Transverse colon (tissue), 4 donors: ENCODE results near the gene PNPLA4. TPM values are rescaled to one million over a fixed set of nuclear protein-coding genes. Genes with fewer than 3 reads are reported as not detected.

ENCODE experiments used
- DNase-seq: peaks from one replicate; pipeline ENCODE4 v3.0.0-alpha.2; 2019
- H3K27ac ChIP-seq, 4 donors: fragments of 200-600 bp; sonication (generic); 2 replicates each; pipeline ENCODE4 v1.5.1; 2016 to 2018; ENCODE audit warnings: inconsistent platforms in 4 of 4
- H3K27me3 ChIP-seq: fragments of 200-600 bp; sonication (generic); 2 replicates; pipeline ENCODE4 v1.5.1; 2017; ENCODE audit warnings: inconsistent platforms
- H3K36me3 ChIP-seq, 4 donors: fragments of 200-600 bp; sonication (generic); 2 replicates each; pipeline ENCODE4 v1.5.1; 2017 to 2019; ENCODE audit warnings: inconsistent platforms in 4 of 4
- H3K4me1 ChIP-seq, 4 donors: fragments of 200-600 bp; sonication (generic); 2 replicates each; pipeline ENCODE4 v1.5.1; 2017 to 2020; ENCODE audit warnings: inconsistent platforms in 4 of 4
- H3K4me3 ChIP-seq, 4 donors: fragments of 200-600 bp; sonication (generic); 1 replicate in 1 of 4; 2 replicates in 3 of 4; pipeline versions ENCODE4 v1.5.1 to v1.6.1; 2017 to 2019; ENCODE audit warnings: inconsistent platforms in 4 of 4
- H3K9me3 ChIP-seq, 2 donors: fragments of 200-600 bp; sonication (generic); 2 replicates each; pipeline ENCODE4 v1.5.1; 2017 to 2019; ENCODE audit warnings: inconsistent platforms in 2 of 2
- EP300 ChIP-seq: sonication (generic); formaldehyde crosslinking; IDR thresholded peaks from one replicate; pipeline ENCODE4 v1.6.1; 2017; ENCODE audit warnings: antibody characterized with exemption, low read depth
- POLR2A ChIP-seq: fragments of 450-650 bp; IDR thresholded peaks from one replicate; pipeline ENCODE4 v1.6.1; 2016; ENCODE audit warnings: antibody characterized with exemption, mild to moderate bottlenecking, moderate library complexity
- POLR2AphosphoS5 ChIP-seq, 3 donors: sonication (generic); formaldehyde crosslinking; IDR thresholded peaks; one replicate each; pipeline ENCODE4 v1.6.1; 2016; ENCODE audit warnings: antibody characterized with exemption in 3 of 3
- WGBS, 2 donors: methylation state at CpG; one replicate each; pipeline ENCODE4 v1.1.5; 2018; ENCODE audit warnings: low coverage in 1 of 2; 5-methylcytosine and 5-hydroxymethylcytosine counted together
- in situ Hi-C, 4 donors: fragments of 200-750 bp; cut with MboI; loops; one replicate each; pipeline versions ENCODE4 v1.15.0 to v1.15.1; 2017; ENCODE audit warnings: low sequenced_read_pairs in 3 of 4, low pct_ligation_motif_present in 1 of 4, low pct_unique_long_range_greater_than_20kb in 1 of 4
- intact Hi-C: fragments of 100-400 bp; cut with DNase I; formaldehyde crosslinking; loops from one replicate; pipeline ENCODE4 v1.15.1; 2023; ENCODE audit warnings: low total_unique reads
- small RNA-seq, 4 donors: library from RNA; depleted of rRNA; stranded (forward); fragments of <200 nt; gene quantifications; one replicate each; pipeline ENCODE3, GENCODE V24; 2016
- total RNA-seq, 4 donors: library from RNA; depleted of rRNA; stranded (reverse); fragments of >200 nt; gene quantifications; one replicate each; pipeline ENCODE4 v1.1.0, GENCODE V29; 2016
- TF ChIP-seq, protein P1 (sequence below), 5 experiments: fragments of 200-600 bp in 3 of 5; fragments of 450-650 bp in 2 of 5; sonication (generic) in 3 of 5; IDR thresholded peaks; 1 replicate in 2 of 5; 2 replicates in 3 of 5; pipeline ENCODE4 v1.5.1; 2016 to 2017; ENCODE audit warnings: antibody characterized with exemption in 5 of 5, inconsistent platforms in 3 of 5, mild to moderate bottlenecking in 2 of 5, moderate library complexity in 1 of 5

PNPLA4 gene
- total RNA-seq, 4 donors from 2014 or later: 0.75 to 26.8 (median 17.2) TPM

DNA sequence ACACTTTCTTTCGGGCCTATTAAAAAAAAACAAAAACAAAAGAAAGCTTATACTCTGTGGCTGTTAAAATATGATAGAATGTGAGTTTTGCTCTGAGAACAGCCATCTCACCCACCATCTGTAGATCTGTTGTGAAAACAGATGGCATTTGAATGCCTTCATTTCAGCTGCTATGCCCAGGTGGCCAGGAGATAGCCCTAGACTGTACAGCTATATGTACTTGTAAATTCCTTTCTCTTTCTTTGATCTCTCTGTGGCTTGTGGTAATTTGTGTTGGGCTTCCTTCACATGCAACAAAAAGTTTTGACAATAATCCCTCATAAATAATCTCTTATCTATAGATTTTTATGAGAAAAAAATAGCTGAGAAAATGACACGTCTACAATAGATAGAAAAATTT lies 38.1 kb downstream of the PNPLA4 start:
- 39 to 45% methylated on average over 2 of the region's 2 CpGs for WGBS, 2 donors
- no peaks in the 10 kb centered on the region for H3K4me1 ChIP-seq
- H3K27ac ChIP-seq: no peak overlapping the region
- H3K4me3 ChIP-seq: no peak overlapping the region
- no peaks in the 10 kb centered on the region for H3K27me3 ChIP-seq
- H3K9me3 ChIP-seq: no peaks in the 10 kb centered on the region
- no peaks in the 10 kb centered on the region for H3K36me3 ChIP-seq
- intact Hi-C loops (no loop called here), in situ Hi-C loops (no loop called here)
- TF ChIP-seq, protein P1, sequence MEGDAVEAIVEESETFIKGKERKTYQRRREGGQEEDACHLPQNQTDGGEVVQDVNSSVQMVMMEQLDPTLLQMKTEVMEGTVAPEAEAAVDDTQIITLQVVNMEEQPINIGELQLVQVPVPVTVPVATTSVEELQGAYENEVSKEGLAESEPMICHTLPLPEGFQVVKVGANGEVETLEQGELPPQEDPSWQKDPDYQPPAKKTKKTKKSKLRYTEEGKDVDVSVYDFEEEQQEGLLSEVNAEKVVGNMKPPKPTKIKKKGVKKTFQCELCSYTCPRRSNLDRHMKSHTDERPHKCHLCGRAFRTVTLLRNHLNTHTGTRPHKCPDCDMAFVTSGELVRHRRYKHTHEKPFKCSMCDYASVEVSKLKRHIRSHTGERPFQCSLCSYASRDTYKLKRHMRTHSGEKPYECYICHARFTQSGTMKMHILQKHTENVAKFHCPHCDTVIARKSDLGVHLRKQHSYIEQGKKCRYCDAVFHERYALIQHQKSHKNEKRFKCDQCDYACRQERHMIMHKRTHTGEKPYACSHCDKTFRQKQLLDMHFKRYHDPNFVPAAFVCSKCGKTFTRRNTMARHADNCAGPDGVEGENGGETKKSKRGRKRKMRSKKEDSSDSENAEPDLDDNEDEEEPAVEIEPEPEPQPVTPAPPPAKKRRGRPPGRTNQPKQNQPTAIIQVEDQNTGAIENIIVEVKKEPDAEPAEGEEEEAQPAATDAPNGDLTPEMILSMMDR (IDR thresholded peaks at IDR 0.05): no peak
- DNase-seq: no peak

DNA sequence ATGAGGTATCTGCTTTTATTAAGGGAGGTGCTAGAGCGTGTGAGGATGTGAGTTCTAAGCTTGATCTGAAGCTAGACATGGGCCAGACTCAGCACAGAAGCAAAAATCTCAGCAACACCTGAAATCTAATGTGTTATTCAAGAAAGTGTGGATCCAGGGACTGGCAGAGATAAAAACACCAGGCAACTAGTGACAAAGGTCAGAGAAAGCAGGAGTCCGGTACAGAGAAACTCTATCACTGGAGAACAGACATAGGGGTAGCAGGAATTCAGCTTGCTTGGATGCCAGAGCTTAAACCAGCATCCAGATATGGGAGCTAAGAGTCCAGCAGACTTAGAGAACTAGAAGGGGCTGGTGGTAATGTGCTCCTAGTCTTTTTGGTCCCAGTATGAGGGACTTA lies 50.3 kb downstream of the PNPLA4 start:
- DNase-seq: no peak
- Histone ChIP-seq H3K4me1 (no peaks in the 10 kb centered on the region), H3K27ac (no peak overlapping the region), H3K9me3 (no peaks in the 10 kb centered on the region), H3K27me3 (no peaks in the 10 kb centered on the region), H3K4me3 (no peak overlapping the region), H3K36me3 (no peaks in the 10 kb centered on the region)
- no peak for TF ChIP-seq POLR2A
- in situ Hi-C loops (no loop called here), intact Hi-C loops (no loop called here)
- 82 to 86% methylated on average over 1 to 2 of the region's 2 CpGs for WGBS, 2 donors

DNA sequence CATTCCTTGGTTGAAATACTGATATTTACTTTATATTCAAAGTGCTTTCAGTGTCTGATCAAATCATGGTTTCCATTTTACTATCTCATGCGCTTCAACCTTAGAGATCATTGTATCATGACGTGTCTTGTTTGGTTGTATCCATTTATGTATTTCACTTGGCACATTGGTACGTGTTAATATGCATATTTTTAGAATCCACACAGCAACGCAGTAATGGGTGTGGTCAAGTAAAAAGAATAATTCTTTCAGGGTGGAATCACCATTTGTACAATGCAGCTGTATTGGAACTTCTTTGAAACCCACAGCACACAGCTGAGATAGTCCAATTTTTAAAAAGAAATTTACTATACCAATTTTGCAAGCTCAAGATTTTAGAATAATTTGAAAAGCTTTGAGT lies 55.2 kb downstream of the PNPLA4 start:
- Histone ChIP-seq H3K27ac (no peak overlapping the region), H3K4me1 (no peaks in the 10 kb centered on the region), H3K4me3 (no peak overlapping the region), H3K9me3 (no peaks in the 10 kb centered on the region), H3K36me3 (no peaks in the 10 kb centered on the region), H3K27me3 (no peaks in the 10 kb centered on the region)
- intact Hi-C loops (no loop called here), in situ Hi-C loops (no loop called here)
- no peak for TF ChIP-seq EP300
- no peak for TF ChIP-seq POLR2A
- DNase-seq: no peak
- 71 to 80% methylated on average over 1 to 4 of the region's 4 CpGs for WGBS, 2 donors

DNA sequence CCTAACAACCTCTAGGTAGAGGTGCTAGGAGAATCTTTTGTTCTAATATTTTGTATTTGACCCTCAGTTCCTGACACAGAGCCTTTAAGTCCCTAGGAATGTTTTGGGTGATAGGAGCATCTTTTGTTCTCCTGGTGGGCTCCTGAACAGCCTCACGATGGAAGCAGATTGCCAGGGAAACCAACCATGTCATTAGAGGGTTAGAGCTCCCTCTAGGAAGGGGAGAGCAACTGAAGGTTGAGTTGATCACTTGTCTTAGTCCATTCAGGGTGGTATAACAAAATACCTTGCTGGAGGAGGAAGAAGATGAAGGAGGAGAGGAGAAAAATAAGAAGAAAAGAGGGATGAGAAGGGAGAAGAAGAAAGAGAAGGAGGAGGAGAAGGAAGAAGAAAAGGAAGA lies 75.0 kb downstream of the PNPLA4 start:
- WGBS, 2 donors: 7% methylated on average over 1 of the region's 1 CpG; no CpG with 5 or more reads in 1 of the 2 donors
- H3K4me3 ChIP-seq: no peak overlapping the region
- H3K36me3 ChIP-seq: no peaks in the 10 kb centered on the region
- no peaks in the 10 kb centered on the region for H3K27me3 ChIP-seq
- in situ Hi-C loops: no loop called here
- TF ChIP-seq POLR2A: no peak
- TF ChIP-seq, protein P1 (IDR thresholded peaks at IDR 0.05): no peak
- no peak for TF ChIP-seq EP300
- no peak for TF ChIP-seq POLR2AphosphoS5 (IDR thresholded peaks at IDR 0.05)
- no peak for DNase-seq
- intact Hi-C loops: no loop called here
- no peaks in the 10 kb centered on the region for H3K9me3 ChIP-seq
- no peak overlapping the region for H3K27ac ChIP-seq
- no peaks in the 10 kb centered on the region for H3K4me1 ChIP-seq

Small RNA genes lying within 50 kb of the gene (small RNA-seq; reads per million reads assigned to genes)
- gene AC005296.1: 0 reads per million in 4 donors

Other genes with a start within 250 kb of the PNPLA4 start
- gene VCX, start 84.2 kb downstream of the PNPLA4 start, total RNA-seq: not detected
- not detected for gene VCX2, start 243.9 kb upstream of the PNPLA4 start, total RNA-seq